Neural cell (in vitro differentiated cells): ENCODE results near the gene FAM217A. TPM values are rescaled to one million over a fixed set of nuclear protein-coding genes. Genes with fewer than 3 reads are reported as not detected.

ENCODE experiments used
- H2AFZ ChIP-seq: fragments of 200-600, 300-800 bp; sonication (generic), shearing (Covaris generic); 2 replicates; pipeline ENCODE4 v1.6.0; 2014; ENCODE audit warnings: low read depth, mild to moderate bottlenecking, antibody characterized with exemption, low read length, moderate library complexity
- H3F3A ChIP-seq: fragments of 200-600 bp; shearing (Covaris generic); 2 replicates; pipeline ENCODE4 v1.6.1; 2016; ENCODE audit warnings: mild to moderate bottlenecking, moderate library complexity, mixed read lengths, antibody characterized with exemption, low read length; ENCODE audit not compliant: insufficient read depth, poor library complexity, severe bottlenecking
- H3K27ac ChIP-seq: fragments of 200-600, 300-800 bp; sonication (generic), shearing (Covaris generic); 2 replicates; pipeline ENCODE4 v1.5.1; 2014; ENCODE audit warnings: mild to moderate bottlenecking, low read length, moderate library complexity
- H3K27me3 ChIP-seq: fragments of 300-800, 200-600 bp; sonication (generic), shearing (Covaris generic); 2 replicates; pipeline ENCODE4 v1.6.0; 2014; ENCODE audit warnings: mild to moderate bottlenecking, low read depth, low read length, moderate library complexity; ENCODE audit not compliant: insufficient read depth
- H3K36me3 ChIP-seq: fragments of 300-800, 200-600 bp; sonication (generic), shearing (Covaris generic); 2 replicates; pipeline ENCODE4 v1.5.1; 2014; ENCODE audit warnings: mild to moderate bottlenecking, antibody characterized with exemption, low read length, moderate library complexity; ENCODE audit not compliant: insufficient read depth
- H3K4me2 ChIP-seq: fragments of 300-800, 200-600 bp; sonication (generic), shearing (Covaris generic); 2 replicates; pipeline ENCODE4 v1.6.0; 2014; ENCODE audit warnings: mild to moderate bottlenecking, low read length
- H3K4me3 ChIP-seq: fragments of 300-800, 200-600 bp; sonication (generic), shearing (Covaris generic); 2 replicates; pipeline ENCODE4 v1.5.1; 2014; ENCODE audit warnings: mild to moderate bottlenecking, low read length, moderate library complexity
- H3K79me2 ChIP-seq: fragments of 200-600 bp; shearing (Covaris generic); replicated peaks from 2 replicates; pipeline ENCODE4 v1.6.0; 2014; ENCODE audit warnings: mild to moderate bottlenecking, low read length, moderate library complexity; ENCODE audit not compliant: insufficient read depth
- H3K9ac ChIP-seq: fragments of 300-800, 200-600 bp; sonication (generic), shearing (Covaris generic); 2 replicates; pipeline ENCODE4 v1.6.1; 2016; ENCODE audit warnings: mild to moderate bottlenecking, low read length, mixed read lengths
- H3K9me2 ChIP-seq: fragments of 200-600 bp; shearing (Covaris generic); 2 replicates; pipeline ENCODE4 v1.6.1; 2016; ENCODE audit warnings: mild to moderate bottlenecking, low read length, mixed read lengths; ENCODE audit not compliant: insufficient read depth
- H3K9me3 ChIP-seq: fragments of 200-600, 300-800 bp; sonication (generic), shearing (Covaris generic); 2 replicates; pipeline ENCODE4 v1.6.1; 2016; ENCODE audit warnings: mild to moderate bottlenecking, mixed run types, low read length, moderate library complexity, mixed read lengths
- H4K20me1 ChIP-seq: fragments of 200-600 bp; shearing (Covaris generic); 2 replicates; pipeline ENCODE4 v1.6.1; 2016; ENCODE audit warnings: mild to moderate bottlenecking, mixed run types; ENCODE audit not compliant: insufficient read depth
- CTCF ChIP-seq: fragments of 450-650 bp; IDR thresholded peaks from 2 replicates; pipeline ENCODE4 v1.5.1; 2014; ENCODE audit warnings: antibody characterized with exemption, mild to moderate bottlenecking, moderate library complexity; ENCODE audit not compliant: poor library complexity, severe bottlenecking
- EZH2 ChIP-seq: fragments of 200-600, 300-800 bp; shearing (Covaris generic), sonication (generic); IDR thresholded peaks from 2 replicates; pipeline ENCODE4 v1.6.1; 2014; ENCODE audit warnings: antibody characterized with exemption, low read length, borderline replicate concordance, mild to moderate bottlenecking; ENCODE audit not compliant: insufficient read depth, poor library complexity, severe bottlenecking
- MXI1 ChIP-seq: fragments of 450-650 bp; conservative IDR thresholded peaks from 2 replicates; pipeline ENCODE4 v1.6.1; 2014; ENCODE audit warnings: antibody characterized with exemption, mild to moderate bottlenecking; ENCODE audit not compliant: poor library complexity, severe bottlenecking
- POLR2AphosphoS5 ChIP-seq: IDR thresholded peaks from 2 replicates; pipeline ENCODE4 v1.6.1; 2012
- RAD21 ChIP-seq: fragments of 450-650 bp; conservative IDR thresholded peaks from 2 replicates; pipeline ENCODE4 v1.6.1; 2014; ENCODE audit warnings: antibody characterized with exemption, mild to moderate bottlenecking, moderate library complexity
- REST ChIP-seq: IDR thresholded peaks from 2 replicates; pipeline ENCODE4 v1.6.1; 2012; ENCODE audit warnings: borderline replicate concordance
- SMC3 ChIP-seq: fragments of 450-650 bp; conservative IDR thresholded peaks from 2 replicates; pipeline ENCODE4 v1.6.1; 2014; ENCODE audit warnings: antibody characterized with exemption, mild to moderate bottlenecking, moderate library complexity; ENCODE audit not compliant: poor library complexity
- TAF1 ChIP-seq: IDR thresholded peaks from 2 replicates; pipeline ENCODE4 v1.6.1; 2012; ENCODE audit warnings: low read depth
- polyA plus RNA-seq: library from polyadenylated mRNA; depleted of rRNA; stranded (reverse); fragments of >200 nt; gene quantifications from 2 replicates; pipeline ENCODE4 v1.2.3, GENCODE V29; 2014

Gene FAM217A
- polyA plus RNA-seq, 1 donor from 2014 or later: not detected

GRCh38 chr6:4124351-4124750 lies 45.4 kb upstream of the FAM217A start:
- H3K4me2 ChIP-seq: no peak overlapping the region
- no peaks in the 10 kb centered on the region for H3F3A ChIP-seq
- no peak overlapping the region for H3K27ac ChIP-seq
- H3K79me2 ChIP-seq: no peaks in the 10 kb centered on the region
- no peaks in the 10 kb centered on the region for H3K9me2 ChIP-seq
- no peak overlapping the region for H3K9ac ChIP-seq
- TF ChIP-seq TAF1 (no peak), SMC3 (no peak)
- peaks cover 13% of the 10 kb centered on the region for H3K36me3 ChIP-seq
- no peak overlapping the region for H2AFZ ChIP-seq
- H3K27me3 ChIP-seq: no peaks in the 10 kb centered on the region
- H3K9me3 ChIP-seq: no peaks in the 10 kb centered on the region
- H3K4me3 ChIP-seq: no peak overlapping the region
- H4K20me1 ChIP-seq: no peaks in the 10 kb centered on the region

GRCh38 chr6:4115741-4116140 lies 36.8 kb upstream of the FAM217A start:
- no peaks in the 10 kb centered on the region for H3K9me2 ChIP-seq
- TF ChIP-seq RAD21 (no peak), EZH2 (no peak), POLR2AphosphoS5 (no peak), REST (no peak)
- no peak overlapping the region for H3K27ac ChIP-seq
- no peaks in the 10 kb centered on the region for H4K20me1 ChIP-seq
- no peak overlapping the region for H3K9ac ChIP-seq
- H3F3A ChIP-seq: no peaks in the 10 kb centered on the region
- H3K36me3 ChIP-seq: peaks cover 20% of the 10 kb centered on the region
- H3K79me2 ChIP-seq: no peaks in the 10 kb centered on the region
- no peaks in the 10 kb centered on the region for H3K27me3 ChIP-seq
- H3K9me3 ChIP-seq: peaks cover 2% of the 10 kb centered on the region
- no peak overlapping the region for H3K4me2 ChIP-seq
- H2AFZ ChIP-seq: no peak overlapping the region
- no peak overlapping the region for H3K4me3 ChIP-seq

GRCh38 chr6:4114123-4114522 lies 35.2 kb upstream of the FAM217A start:
- H4K20me1 ChIP-seq: no peaks in the 10 kb centered on the region
- H2AFZ ChIP-seq: no peak overlapping the region
- no peaks in the 10 kb centered on the region for H3F3A ChIP-seq
- peaks cover 12% of the 10 kb centered on the region for H3K36me3 ChIP-seq
- H3K9me2 ChIP-seq: no peaks in the 10 kb centered on the region
- TF ChIP-seq POLR2AphosphoS5 (no peak), SMC3 (no peak), REST (no peak), RAD21 (no peak), EZH2 (no peak), CTCF (no peak), MXI1 (no peak)
- no peak overlapping the region for H3K27ac ChIP-seq
- peaks cover 2% of the 10 kb centered on the region for H3K9me3 ChIP-seq
- no peaks in the 10 kb centered on the region for H3K27me3 ChIP-seq
- no peak overlapping the region for H3K4me3 ChIP-seq
- no peaks in the 10 kb centered on the region for H3K79me2 ChIP-seq
- no peak overlapping the region for H3K4me2 ChIP-seq
- H3K9ac ChIP-seq: no peak overlapping the region
